HG03135 (cell line): ENCODE measurements around the gene LDLRAD3.

Experiments used
- ATAC-seq: cut with Tn5 transposase; IDR thresholded peaks from one replicate; pipeline ENCODE4 v1.9.1; 2021; ENCODE audit warnings: mild to moderate bottlenecking, moderate library complexity; ENCODE audit not compliant: unreplicated experiment

Gene LDLRAD3

GRCh38 chr11:36126678-36127077 lies 182.8 kb downstream of the LDLRAD3 start:
- ATAC-seq, result no peak

- ATAC-seq, result no peak
These were observed 183.7 kb downstream of the LDLRAD3 start for GRCh38 chr11:36127550-36127949.

GRCh38 chr11:36129955-36130354 lies 186.1 kb downstream of the LDLRAD3 start:
- ATAC-seq, result no peak

GRCh38 chr11:36130401-36130800 lies 186.5 kb downstream of the LDLRAD3 start:
- no peak for ATAC-seq

GRCh38 chr11:36131721-36132397 lies 188.0 kb downstream of the LDLRAD3 start:
- no peak for ATAC-seq

GRCh38 chr11:36132940-36133339 lies 189.1 kb downstream of the LDLRAD3 start:
- no peak for ATAC-seq

GRCh38 chr11:36135076-36135475 lies 191.2 kb downstream of the LDLRAD3 start:
- ATAC-seq, result no peak

- ATAC-seq, result no peak
These were observed 195.9 kb downstream of the LDLRAD3 start for GRCh38 chr11:36139767-36140166.

- ATAC-seq, result no peak
These were observed 197.5 kb downstream of the LDLRAD3 start for GRCh38 chr11:36141196-36141953.

GRCh38 chr11:36141956-36142355 lies 198.1 kb downstream of the LDLRAD3 start:
- no peak for ATAC-seq

- no peak for ATAC-seq
These were observed 198.6 kb downstream of the LDLRAD3 start for GRCh38 chr11:36142439-36142838.

- no peak for ATAC-seq
These were observed 199.0 kb downstream of the LDLRAD3 start for GRCh38 chr11:36142879-36143278.

- no peak for ATAC-seq
These were observed 202.6 kb downstream of the LDLRAD3 start for GRCh38 chr11:36146437-36146836.

GRCh38 chr11:36147491-36147890 lies 203.6 kb downstream of the LDLRAD3 start:
- ATAC-seq, result no peak

- no peak for ATAC-seq
These were observed 204.8 kb downstream of the LDLRAD3 start for GRCh38 chr11:36148701-36149100.

- peak; percentile 67 for ATAC-seq
These were observed 205.8 kb downstream of the LDLRAD3 start for GRCh38 chr11:36149538-36150242.

- ATAC-seq, result no peak
These were observed 207.1 kb downstream of the LDLRAD3 start for GRCh38 chr11:36150986-36151385.

- no peak for ATAC-seq
These were observed 208.2 kb downstream of the LDLRAD3 start for GRCh38 chr11:36151933-36152580.

- ATAC-seq, result no peak
These were observed 209.7 kb downstream of the LDLRAD3 start for GRCh38 chr11:36153551-36153950.

GRCh38 chr11:36155124-36155561 lies 211.3 kb downstream of the LDLRAD3 start:
- no peak for ATAC-seq

GRCh38 chr11:36155770-36156160 lies 211.9 kb downstream of the LDLRAD3 start:
- ATAC-seq, result no peak
